Adrenal gland (tissue), 5 donors: ENCODE measurements around the gene TRIM69.

ENCODE experiments used
- POLR2A ChIP-seq, 2 donors: fragments of 450-650 bp; IDR thresholded peaks; one replicate each; pipeline ENCODE4 v1.6.1; 2017; ENCODE audit warnings: antibody characterized with exemption in 2 of 2, mild to moderate bottlenecking in 2 of 2, moderate library complexity in 1 of 2
- TF ChIP-seq, protein P1 (sequence below), 6 experiments: fragments of 450-650 bp in 4 of 6; fragments of 200-600 bp in 2 of 6; sonication (generic) in 1 of 6; IDR thresholded peaks; 1 replicate in 5 of 6; 2 replicates in 1 of 6; pipeline versions ENCODE4 v1.5.1 to v1.8.0; 2016 to 2021; ENCODE audit warnings: antibody characterized with exemption in 6 of 6, mild to moderate bottlenecking in 2 of 6, moderate library complexity in 1 of 6
- donor health status: DM: no; HTN: no; CAD: no.

- TF ChIP-seq, protein P1, sequence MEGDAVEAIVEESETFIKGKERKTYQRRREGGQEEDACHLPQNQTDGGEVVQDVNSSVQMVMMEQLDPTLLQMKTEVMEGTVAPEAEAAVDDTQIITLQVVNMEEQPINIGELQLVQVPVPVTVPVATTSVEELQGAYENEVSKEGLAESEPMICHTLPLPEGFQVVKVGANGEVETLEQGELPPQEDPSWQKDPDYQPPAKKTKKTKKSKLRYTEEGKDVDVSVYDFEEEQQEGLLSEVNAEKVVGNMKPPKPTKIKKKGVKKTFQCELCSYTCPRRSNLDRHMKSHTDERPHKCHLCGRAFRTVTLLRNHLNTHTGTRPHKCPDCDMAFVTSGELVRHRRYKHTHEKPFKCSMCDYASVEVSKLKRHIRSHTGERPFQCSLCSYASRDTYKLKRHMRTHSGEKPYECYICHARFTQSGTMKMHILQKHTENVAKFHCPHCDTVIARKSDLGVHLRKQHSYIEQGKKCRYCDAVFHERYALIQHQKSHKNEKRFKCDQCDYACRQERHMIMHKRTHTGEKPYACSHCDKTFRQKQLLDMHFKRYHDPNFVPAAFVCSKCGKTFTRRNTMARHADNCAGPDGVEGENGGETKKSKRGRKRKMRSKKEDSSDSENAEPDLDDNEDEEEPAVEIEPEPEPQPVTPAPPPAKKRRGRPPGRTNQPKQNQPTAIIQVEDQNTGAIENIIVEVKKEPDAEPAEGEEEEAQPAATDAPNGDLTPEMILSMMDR (IDR thresholded peaks at IDR 0.05), result no peak
- TF ChIP-seq POLR2A (IDR thresholded peaks at IDR 0.05), result no peak
These were observed 54.3 kb downstream of the TRIM69 start for GRCh38 chr15:44790656-44791055.
